ENCODE data around the gene PPM1M. TPM values are rescaled to one million over a fixed set of nuclear protein-coding genes. Genes with fewer than 3 reads are reported as not detected.
A peak's percentile ranks its signal among the peaks of the same experiment; 100 is the strongest.

PPM1M gene
- total and polyA plus RNA-seq, 2 experiments from 2014 or later = 21.6 to 35.7 TPM

DNA sequence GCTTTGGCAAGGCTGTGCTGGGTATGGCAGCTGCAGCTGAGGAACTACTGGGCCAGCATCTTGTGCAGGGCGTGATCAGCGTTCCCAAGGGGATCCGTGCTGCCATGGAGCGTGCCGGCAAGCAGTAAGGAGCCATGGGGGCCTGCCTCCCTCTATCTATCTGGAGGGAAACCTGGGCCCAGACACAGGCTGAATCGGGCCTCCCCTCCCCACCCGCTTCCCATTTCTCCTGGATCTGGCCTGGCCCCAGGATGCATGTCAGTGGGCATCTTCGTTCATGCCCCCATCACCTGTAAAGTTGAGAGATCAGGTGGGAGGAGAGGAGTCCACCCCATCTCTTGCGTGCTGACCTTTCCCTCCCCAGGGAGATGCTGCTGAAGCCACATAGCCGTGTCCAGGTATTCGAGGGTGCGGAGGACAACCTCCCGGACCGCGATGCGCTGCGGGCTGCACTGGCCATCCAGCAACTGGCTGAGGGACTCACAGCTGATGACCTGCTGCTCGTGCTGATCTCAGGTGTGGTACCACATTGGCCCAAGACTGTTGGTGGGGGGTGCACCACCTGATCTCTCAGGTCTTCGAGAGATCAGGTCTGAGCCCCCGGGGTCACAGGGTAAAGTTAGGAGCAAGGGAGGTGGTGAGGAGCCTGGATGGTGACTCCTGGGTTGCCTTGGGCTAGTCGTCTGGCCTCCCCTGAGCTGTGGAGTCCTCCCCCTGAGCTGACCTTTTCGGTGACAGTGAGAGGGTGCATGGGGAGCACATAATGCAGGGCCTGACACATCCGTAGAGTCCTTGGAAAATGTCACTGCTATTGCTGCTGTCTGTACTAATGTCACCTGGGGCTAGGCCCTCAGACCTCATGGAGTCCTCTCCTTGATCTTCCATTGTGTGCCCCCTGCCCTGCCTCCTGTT, 45.3 kb downstream of the PPM1M start:
- no peak overlapping the region for H3K4me3 ChIP-seq
- H3F3A ChIP-seq (ENCODE audit: insufficient read depth) = no peaks in the 10 kb centered on the region
- in situ Hi-C loops (cut with MboI) = no loop called here
- 84 to 89% methylated on average over 19 to 21 of the region's 23 CpGs for WGBS, 2 experiments (ENCODE audit: low coverage in 1 of 2, low lambda C conversion rate in 2 of 2, missing lambda C conversion rate in 2 of 2)
- peaks cover 37% of the 10 kb centered on the region for H3K79me2 ChIP-seq (ENCODE audit: insufficient read depth)
- H3K9me2 ChIP-seq (ENCODE audit: insufficient read depth) = no peaks in the 10 kb centered on the region
- no peak overlapping the region for H3K4me2 ChIP-seq (ENCODE audit: unreplicated experiment)
- no peak overlapping the region for H2AFZ ChIP-seq
- H3K27me3 ChIP-seq (replicated peaks; ENCODE audit: insufficient read depth) = no peaks in the 10 kb centered on the region
- no peak overlapping the region for H3K9ac ChIP-seq
- TF ChIP-seq EZH2 (IDR thresholded peaks at IDR 0.05; ENCODE audit: insufficient read depth, poor library complexity, severe bottlenecking) (no peak), EZH2phosphoT487 (IDR thresholded peaks at IDR 0.05; ENCODE audit: insufficient read depth, low read depth) (no peak)
- no peak for DNase-seq
- no peak overlapping the region for H3K27ac ChIP-seq
- peaks cover 9% of the 10 kb centered on the region for H3K4me1 ChIP-seq (ENCODE audit: insufficient read depth)
- H4K20me1 ChIP-seq (ENCODE audit: insufficient read depth) = no peaks in the 10 kb centered on the region
- no peaks in the 10 kb centered on the region for H3K9me3 ChIP-seq (ENCODE audit: low read depth)
- H3K36me3 ChIP-seq (ENCODE audit: low read depth) = no peaks in the 10 kb centered on the region

DNA sequence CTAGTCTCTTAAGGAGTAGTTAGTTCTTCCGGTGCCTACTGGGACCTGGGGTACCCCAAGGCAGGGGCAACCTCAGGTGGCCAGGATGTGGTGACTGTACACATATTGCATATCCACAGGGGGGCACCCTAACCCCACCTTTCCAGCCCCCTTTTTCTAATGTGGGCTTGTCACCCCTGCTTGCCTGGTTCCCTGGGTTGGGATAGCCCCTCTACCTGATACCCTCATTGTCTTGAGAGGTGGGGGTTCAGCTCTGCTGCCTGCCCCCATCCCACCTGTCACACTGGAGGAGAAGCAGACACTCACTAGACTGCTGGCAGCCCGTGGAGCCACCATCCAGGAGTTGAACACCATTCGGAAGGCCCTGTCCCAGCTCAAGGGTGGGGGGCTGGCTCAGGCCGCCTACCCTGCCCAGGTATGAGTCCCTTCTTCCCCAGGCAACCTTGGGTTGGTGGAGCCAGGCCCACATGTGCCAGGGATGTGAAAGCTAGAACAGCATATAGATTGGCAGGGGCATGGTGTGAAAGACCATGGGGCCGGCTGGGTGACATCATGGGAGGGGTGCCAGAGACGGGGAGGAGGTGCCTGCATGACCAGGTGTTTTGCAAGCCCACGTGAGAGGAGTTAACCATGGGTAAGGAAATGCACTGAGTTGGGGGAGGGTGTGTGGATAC, 46.1 kb downstream of the PPM1M start:
- Histone ChIP-seq H3K4me3 (no peak overlapping the region), H3K4me2 (ENCODE audit: unreplicated experiment) (no peak overlapping the region), H2AFZ (no peak overlapping the region), H3K27me3 (replicated peaks; ENCODE audit: insufficient read depth) (no peaks in the 10 kb centered on the region), H3K27ac (no peak overlapping the region), H3K4me1 (ENCODE audit: insufficient read depth) (peaks cover 8% of the 10 kb centered on the region), H3K36me3 (ENCODE audit: low read depth) (no peaks in the 10 kb centered on the region), H3F3A (ENCODE audit: insufficient read depth) (no peaks in the 10 kb centered on the region), H3K9ac (no peak overlapping the region), H4K20me1 (ENCODE audit: insufficient read depth) (no peaks in the 10 kb centered on the region), H3K9me2 (ENCODE audit: insufficient read depth) (no peaks in the 10 kb centered on the region), H3K9me3 (ENCODE audit: low read depth) (no peaks in the 10 kb centered on the region), H3K79me2 (ENCODE audit: insufficient read depth) (peaks cover 29% of the 10 kb centered on the region)
- WGBS, 2 experiments (ENCODE audit: low coverage in 1 of 2, low lambda C conversion rate in 2 of 2, missing lambda C conversion rate in 2 of 2) = 57 to 64% methylated on average over 7 of the region's 7 CpGs
- TF ChIP-seq EZH2 (IDR thresholded peaks at IDR 0.05; ENCODE audit: insufficient read depth, poor library complexity, severe bottlenecking) = no peak
- TF ChIP-seq EZH2phosphoT487 (IDR thresholded peaks at IDR 0.05; ENCODE audit: insufficient read depth, low read depth) = no peak
- peak; percentile 38 for DNase-seq
- in situ Hi-C loops (cut with MboI) = no loop called here

DNA sequence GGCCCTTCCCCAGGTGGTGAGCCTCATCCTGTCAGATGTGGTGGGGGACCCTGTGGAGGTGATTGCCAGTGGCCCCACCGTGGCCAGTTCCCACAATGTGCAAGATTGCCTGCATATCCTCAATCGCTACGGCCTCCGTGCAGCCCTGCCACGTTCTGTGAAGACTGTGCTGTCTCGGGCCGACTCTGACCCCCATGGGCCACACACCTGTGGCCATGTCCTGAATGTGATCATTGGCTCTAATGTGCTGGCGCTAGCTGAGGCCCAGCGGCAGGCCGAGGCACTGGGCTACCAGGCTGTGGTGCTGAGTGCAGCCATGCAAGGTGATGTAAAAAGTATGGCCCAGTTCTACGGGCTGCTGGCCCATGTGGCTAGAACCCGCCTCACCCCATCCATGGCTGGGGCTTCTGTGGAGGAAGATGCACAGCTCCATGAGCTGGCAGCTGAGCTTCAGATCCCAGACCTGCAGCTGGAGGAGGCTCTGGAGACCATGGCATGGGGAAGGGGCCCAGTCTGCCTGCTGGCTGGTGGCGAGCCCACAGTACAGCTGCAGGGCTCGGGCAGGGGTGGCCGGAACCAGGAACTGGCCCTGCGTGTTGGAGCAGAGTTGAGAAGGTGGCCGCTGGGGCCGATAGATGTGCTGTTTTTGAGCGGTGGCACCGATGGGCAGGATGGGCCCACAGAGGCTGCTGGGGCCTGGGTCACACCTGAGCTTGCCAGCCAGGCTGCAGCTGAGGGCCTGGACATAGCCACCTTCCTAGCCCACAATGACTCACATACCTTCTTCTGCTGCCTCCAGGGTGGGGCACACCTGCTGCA, 46.9 kb downstream of the PPM1M start:
- Histone ChIP-seq H3K27ac (no peak overlapping the region), H3K36me3 (ENCODE audit: low read depth) (no peaks in the 10 kb centered on the region), H3K9me3 (ENCODE audit: low read depth) (no peaks in the 10 kb centered on the region), H3K9ac (no peak overlapping the region), H3K4me1 (ENCODE audit: insufficient read depth) (peaks cover 5% of the 10 kb centered on the region), H3K27me3 (replicated peaks; ENCODE audit: insufficient read depth) (no peaks in the 10 kb centered on the region), H2AFZ (no peak overlapping the region), H3K79me2 (ENCODE audit: insufficient read depth) (peaks cover 22% of the 10 kb centered on the region), H3K9me2 (ENCODE audit: insufficient read depth) (no peaks in the 10 kb centered on the region), H4K20me1 (ENCODE audit: insufficient read depth) (no peaks in the 10 kb centered on the region), H3F3A (ENCODE audit: insufficient read depth) (no peaks in the 10 kb centered on the region), H3K4me3 (no peak overlapping the region), H3K4me2 (ENCODE audit: unreplicated experiment) (no peak overlapping the region)
- 87 to 90% methylated on average over 19 to 20 of the region's 20 CpGs for WGBS, 2 experiments (ENCODE audit: low coverage in 1 of 2, low lambda C conversion rate in 2 of 2, missing lambda C conversion rate in 2 of 2)
- TF ChIP-seq EZH2 (IDR thresholded peaks at IDR 0.05; ENCODE audit: insufficient read depth, poor library complexity, severe bottlenecking) = no peak
- no peak for DNase-seq
- in situ Hi-C loops (cut with MboI) = no loop called here
